Measurements from ENCODE around the gene BMS1.
"Not testable (repeated sequence)": the region's sequence is repeated elsewhere in the genome, so short reads cannot be mapped to it uniquely, and the experiment has no call there.

Gene BMS1

GRCh38 chr10:42868530-42868929 is 85.9 kb downstream of the BMS1 start:
- no peak for DNase-seq

- no peak for DNase-seq
Observed at GRCh38 chr10:42869977-42870350, 87.4 kb downstream of the BMS1 start.

GRCh38 chr10:42871138-42871641 is 88.6 kb downstream of the BMS1 start:
- not testable (repeated sequence) for DNase-seq

GRCh38 chr10:42871823-42872222 is 89.2 kb downstream of the BMS1 start:
- DNase-seq: no peak

- DNase-seq: no peak
Observed at GRCh38 chr10:42872865-42873435, 90.4 kb downstream of the BMS1 start.

- no peak for DNase-seq
Observed at GRCh38 chr10:42874713-42875387, 92.3 kb downstream of the BMS1 start.

- no peak for DNase-seq
Observed at GRCh38 chr10:42875388-42875755, 92.8 kb downstream of the BMS1 start.

GRCh38 chr10:42875798-42876341 is 93.3 kb downstream of the BMS1 start:
- DNase-seq: no peak

- no peak for DNase-seq
Observed at GRCh38 chr10:42876476-42876875, 93.9 kb downstream of the BMS1 start.

- no peak for DNase-seq
Observed at GRCh38 chr10:42876945-42877344, 94.3 kb downstream of the BMS1 start.

GRCh38 chr10:42877496-42878030 is 95.0 kb downstream of the BMS1 start:
- DNase-seq: no peak

GRCh38 chr10:42878134-42878820 is 95.7 kb downstream of the BMS1 start:
- no peak for DNase-seq

GRCh38 chr10:42878821-42879195 is 96.2 kb downstream of the BMS1 start:
- DNase-seq: no peak

- no peak for DNase-seq
Observed at GRCh38 chr10:42879380-42880254, 97.0 kb downstream of the BMS1 start.

GRCh38 chr10:42880255-42880620 is 97.6 kb downstream of the BMS1 start:
- DNase-seq: no peak

- no peak for DNase-seq
Observed at GRCh38 chr10:42882597-42882996, 100.0 kb downstream of the BMS1 start.
